Smooth muscle cell of the brain vasculature (primary cell): ENCODE data around the gene TENM3.

Source experiments
- DNase-seq: peaks from one replicate; pipeline ENCODE4 v3.0.0-alpha.2; 2012; ENCODE audit warnings: low read depth, low spot score

The TENM3 gene

GRCh38 chr4:182770259-182770995 is 527.2 kb downstream of the TENM3 start:
- DNase-seq: no peak

- DNase-seq: no peak
Measured at GRCh38 chr4:182770996-182771514, 527.9 kb downstream of the TENM3 start.

GRCh38 chr4:182775075-182775474 is 531.9 kb downstream of the TENM3 start:
- no peak for DNase-seq

- DNase-seq: no peak
Measured at GRCh38 chr4:182776376-182777105, 533.3 kb downstream of the TENM3 start.

GRCh38 chr4:182778222-182778982 is 535.2 kb downstream of the TENM3 start:
- no peak for DNase-seq

GRCh38 chr4:182786991-182787390 is 543.8 kb downstream of the TENM3 start:
- no peak for DNase-seq

GRCh38 chr4:182788201-182788600 is 545.0 kb downstream of the TENM3 start:
- no peak for DNase-seq

GRCh38 chr4:182789529-182789928 is 546.3 kb downstream of the TENM3 start:
- no peak for DNase-seq

GRCh38 chr4:182795446-182796238 is 552.4 kb downstream of the TENM3 start:
- DNase-seq: no peak

- no peak for DNase-seq
Measured at GRCh38 chr4:182799515-182800215, 556.5 kb downstream of the TENM3 start.

GRCh38 chr4:182800216-182800515 is 557.0 kb downstream of the TENM3 start:
- no peak for DNase-seq

GRCh38 chr4:182801636-182802035 is 558.4 kb downstream of the TENM3 start:
- DNase-seq: no peak

GRCh38 chr4:182802621-182803020 is 559.4 kb downstream of the TENM3 start:
- DNase-seq: no peak

- no peak for DNase-seq
Measured at GRCh38 chr4:182803235-182803634, 560.0 kb downstream of the TENM3 start.

GRCh38 chr4:182804131-182804530 is 560.9 kb downstream of the TENM3 start:
- no peak for DNase-seq

- no peak for DNase-seq
Measured at GRCh38 chr4:182805321-182805720, 562.1 kb downstream of the TENM3 start.

GRCh38 chr4:182805750-182806149 is 562.5 kb downstream of the TENM3 start:
- DNase-seq: no peak

GRCh38 chr4:182806259-182807252 is 563.4 kb downstream of the TENM3 start:
- peak; percentile 23 for DNase-seq

GRCh38 chr4:182807346-182807745 is 564.1 kb downstream of the TENM3 start:
- no peak for DNase-seq
